Esophagus squamous epithelium (tissue), 5 donors: Measurements from ENCODE around the gene ZMIZ1. TPM values are rescaled to one million over a fixed set of nuclear protein-coding genes. Genes with fewer than 3 reads are reported as not detected.

Experiments
- DNase-seq: peaks from one replicate; lab custom pipeline; 2025; lab: John Stamatoyannopoulos, UW
- H3K27ac ChIP-seq, 4 donors: fragments of 200-600 bp; sonication (generic); one replicate each; pipeline ENCODE4 v1.5.1; 2016 to 2019; ENCODE audit warnings: mild to moderate bottlenecking in 1 of 4
- H3K27me3 ChIP-seq, 4 donors: fragments of 200-600 bp; sonication (generic); 1 replicate in 3 of 4; 2 replicates in 1 of 4; pipeline versions ENCODE4 v1.5.1 to v1.6.0; 2017 to 2021; ENCODE audit warnings: antibody characterized with exemption in 1 of 4
- H3K36me3 ChIP-seq, 3 donors: fragments of 200-600 bp; sonication (generic); one replicate each; pipeline ENCODE4 v1.5.1; 2016 to 2019
- H3K4me1 ChIP-seq, 3 donors: fragments of 200-600 bp; sonication (generic); one replicate each; pipeline ENCODE4 v1.5.1; 2017 to 2019
- H3K4me3 ChIP-seq, 4 donors: fragments of 200-600 bp; sonication (generic); 1 replicate in 3 of 4; 2 replicates in 1 of 4; pipeline ENCODE4 v1.5.1; 2016 to 2019; ENCODE audit warnings: mild to moderate bottlenecking in 2 of 4, moderate library complexity in 1 of 4
- H3K9me3 ChIP-seq, 3 donors: fragments of 200-600 bp; sonication (generic); one replicate each; pipeline ENCODE4 v1.5.1; 2016 to 2019
- CTCF ChIP-seq, 6 experiments: fragments of 450-650 bp in 4 of 6; fragments of 200-600 bp in 2 of 6; sonication (generic) in 2 of 6; IDR thresholded peaks; one replicate each; pipeline ENCODE4 v1.5.1; 2016 to 2019; ENCODE audit warnings: antibody characterized with exemption in 6 of 6, mild to moderate bottlenecking in 4 of 6, moderate library complexity in 4 of 6
- POLR2A ChIP-seq, 4 donors: fragments of 450-650 bp; IDR thresholded peaks; one replicate each; pipeline ENCODE4 v1.6.1; 2017; ENCODE audit warnings: antibody characterized with exemption in 4 of 4, mild to moderate bottlenecking in 4 of 4, moderate library complexity in 3 of 4
- WGBS, 2 donors: methylation state at CpG; one replicate each; pipeline ENCODE4 v1.1.5; 2018; 5-methylcytosine and 5-hydroxymethylcytosine counted together
- intact Hi-C: fragments of 100-400 bp; cut with DNase I; formaldehyde crosslinking; loops from one replicate; pipeline ENCODE4 v1.15.0; 2022
- total RNA-seq, 4 donors: library from RNA; depleted of rRNA; stranded (reverse); fragments of >200 nt; gene quantifications; one replicate each; pipeline ENCODE4 v1.1.0, GENCODE V29; 2016
- donor health status: DM: yes; HTN: yes; CAD: no.

Gene ZMIZ1
- total RNA-seq, 4 donors from 2014 or later, result 28.2 to 79.5 (median 40.4) TPM

- no peak overlapping the region for H3K4me3 ChIP-seq
- no peaks in the 10 kb centered on the region for H3K36me3 ChIP-seq
- TF ChIP-seq POLR2A (IDR thresholded peaks at IDR 0.05) (no peak), CTCF (IDR thresholded peaks at IDR 0.05) (no peak)
- H3K9me3 ChIP-seq, result no peaks in the 10 kb centered on the region
- peak overlapping the region in 3 of 4 donors; percentile 33 to 98 (median 36) for H3K27ac ChIP-seq
- peaks cover 59 to 100% (median 67%) of the 10 kb centered on the region in 3 donors for H3K4me1 ChIP-seq
- intact Hi-C loops, result no loop called here
- 53 to 64% methylated on average over 6 to 8 of the region's 8 CpGs for WGBS, 2 donors
- no peaks in the 10 kb centered on the region for H3K27me3 ChIP-seq
- no peak for DNase-seq
Observed at GRCh38 chr10:79089632-79090031, 20.9 kb downstream of the ZMIZ1 start.

GRCh38 chr10:79090134-79090803 lies 21.5 kb downstream of the ZMIZ1 start:
- Histone ChIP-seq H3K27ac (peak overlapping the region in 3 of 4 donors; percentile 1 to 98 (median 33)), H3K4me1 (peaks cover 58 to 100% (median 67%) of the 10 kb centered on the region in 3 donors), H3K4me3 (no peak overlapping the region), H3K36me3 (no peaks in the 10 kb centered on the region), H3K9me3 (no peaks in the 10 kb centered on the region), H3K27me3 (no peaks in the 10 kb centered on the region)
- intact Hi-C loops, result no loop called here
- no peak for TF ChIP-seq POLR2A (IDR thresholded peaks at IDR 0.05)
- no peak for TF ChIP-seq CTCF (IDR thresholded peaks at IDR 0.05)
- WGBS, 2 donors, result 19 to 24% methylated on average over 2 of the region's 6 CpGs
- no peak for DNase-seq

DNA sequence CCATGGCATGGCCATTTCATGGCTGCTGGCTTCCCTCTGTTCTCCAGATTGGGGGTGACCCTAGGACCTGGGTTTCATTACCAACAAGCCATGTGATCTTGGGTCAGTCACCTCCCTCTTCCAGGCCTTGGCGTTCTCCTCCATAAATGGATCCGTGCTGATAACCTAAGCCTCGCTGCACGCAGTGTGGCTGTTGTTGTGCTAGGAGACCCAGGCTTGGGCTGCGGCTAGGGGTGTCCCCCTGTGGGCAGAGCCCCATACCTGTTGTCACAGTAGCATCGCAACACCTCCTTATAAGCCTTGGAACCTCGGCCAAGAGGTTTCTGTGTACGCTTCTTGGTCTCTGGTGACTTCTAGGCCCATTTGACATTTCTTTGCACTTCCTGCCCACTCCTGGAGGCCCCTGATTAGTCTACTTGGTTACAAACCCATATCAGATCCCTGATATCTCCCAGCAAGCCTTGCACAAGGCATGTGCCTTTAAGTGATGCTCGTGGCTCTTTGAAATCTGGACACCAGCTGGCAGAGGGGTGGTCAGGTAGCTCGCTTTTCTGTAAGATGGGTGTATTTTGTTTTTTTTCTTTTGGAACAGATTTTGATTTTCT lies 23.6 kb downstream of the ZMIZ1 start:
- H3K27ac ChIP-seq, result peak overlapping the region in 3 of 4 donors; percentile 18 to 98 (median 85)
- intact Hi-C loops, result no loop called here
- WGBS, 2 donors, result 79 to 92% methylated on average over 7 to 8 of the region's 10 CpGs
- H3K4me3 ChIP-seq, result no peak overlapping the region
- no peaks in the 10 kb centered on the region for H3K27me3 ChIP-seq
- DNase-seq, result no peak
- no peaks in the 10 kb centered on the region for H3K9me3 ChIP-seq
- TF ChIP-seq CTCF (IDR thresholded peaks at IDR 0.05) (no peak), POLR2A (IDR thresholded peaks at IDR 0.05) (no peak)
- peaks cover 66 to 100% (median 71%) of the 10 kb centered on the region in 3 donors for H3K4me1 ChIP-seq
- H3K36me3 ChIP-seq, result peaks cover 0 to 9% (median 0%) of the 10 kb centered on the region in 3 donors

DNA sequence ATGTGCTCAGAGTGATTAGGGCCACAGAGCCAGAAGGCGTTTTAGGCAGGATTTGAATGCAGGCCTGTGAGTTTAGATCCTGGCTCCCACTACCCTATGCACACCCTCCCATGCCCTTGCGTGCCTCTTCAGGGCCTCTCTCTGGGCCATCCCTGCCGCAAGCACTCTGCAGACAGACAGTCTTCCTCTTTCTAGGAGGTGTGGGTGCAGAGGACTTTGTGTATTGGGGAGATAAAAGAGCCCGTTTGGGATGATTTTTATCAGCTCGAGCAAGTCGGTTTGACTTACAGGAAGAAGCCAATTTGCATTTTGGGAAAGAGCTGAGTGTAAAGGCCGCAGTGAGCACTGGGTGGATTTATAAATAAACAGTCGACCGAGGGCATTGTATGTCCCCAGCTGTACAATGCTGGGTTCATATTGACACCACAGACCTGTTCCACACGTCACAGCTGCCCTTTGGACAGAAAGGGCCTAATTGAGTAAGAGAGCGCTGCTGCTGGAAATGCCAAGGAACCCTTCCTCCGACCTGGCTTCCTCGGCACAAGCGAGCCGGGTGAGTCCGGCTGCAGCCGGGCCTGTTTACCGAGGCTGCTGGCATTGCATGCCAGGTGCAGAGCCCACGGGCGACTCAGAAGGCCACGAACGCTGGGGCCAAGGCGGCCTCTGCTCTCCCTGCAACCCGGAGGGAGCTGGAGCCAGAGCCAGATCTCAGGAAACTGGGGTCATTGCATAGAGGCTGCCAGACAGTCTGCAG lies 25.1 kb downstream of the ZMIZ1 start:
- no peak for DNase-seq
- Histone ChIP-seq H3K27me3 (no peaks in the 10 kb centered on the region), H3K27ac (peak overlapping the region; percentile 63 to 98 (median 88)), H3K4me3 (peak overlapping the region in 1 of 4 donors; percentile 35), H3K4me1 (peaks cover 56 to 100% (median 69%) of the 10 kb centered on the region in 3 donors), H3K9me3 (no peaks in the 10 kb centered on the region), H3K36me3 (peaks cover 0 to 12% (median 0%) of the 10 kb centered on the region in 3 donors)
- WGBS, 2 donors, result 33 to 43% methylated on average over 12 to 13 of the region's 24 CpGs
- TF ChIP-seq POLR2A (IDR thresholded peaks at IDR 0.05) (no peak), CTCF (IDR thresholded peaks at IDR 0.05) (no peak)
- intact Hi-C loops, result no loop called here
